DMS 273 treated with DMSO at 0.1 percent for 48 hours (cell line): ENCODE results near the gene OR11A1.
"Not testable (repeated sequence)": the region's sequence is repeated elsewhere in the genome, so short reads cannot be mapped to it uniquely, and the experiment has no call there.

Source experiments
- DNase-seq: peaks from one replicate; lab custom pipeline; 2025; lab: John Stamatoyannopoulos, UW

The OR11A1 gene

DNA sequence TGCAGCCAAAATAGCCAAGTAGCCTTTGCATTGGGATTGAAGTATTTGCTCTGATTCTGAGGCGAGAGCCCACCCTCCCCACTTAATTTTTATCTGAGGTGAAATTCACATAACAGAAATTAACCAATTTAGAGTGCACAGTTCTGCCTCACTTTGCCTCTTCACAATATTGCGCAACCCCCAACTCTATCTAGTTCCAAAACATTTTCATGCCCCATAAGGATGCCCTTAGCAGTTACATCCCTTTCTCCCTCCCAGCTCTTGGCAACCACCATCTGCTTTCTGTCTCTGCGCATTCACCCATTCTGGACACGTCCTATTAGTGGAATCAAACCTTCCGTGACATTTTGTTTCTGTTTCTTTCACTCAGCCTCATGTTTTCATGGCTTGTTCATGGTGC lies 21.9 kb upstream of the OR11A1 start:
- no peak for DNase-seq

DNA sequence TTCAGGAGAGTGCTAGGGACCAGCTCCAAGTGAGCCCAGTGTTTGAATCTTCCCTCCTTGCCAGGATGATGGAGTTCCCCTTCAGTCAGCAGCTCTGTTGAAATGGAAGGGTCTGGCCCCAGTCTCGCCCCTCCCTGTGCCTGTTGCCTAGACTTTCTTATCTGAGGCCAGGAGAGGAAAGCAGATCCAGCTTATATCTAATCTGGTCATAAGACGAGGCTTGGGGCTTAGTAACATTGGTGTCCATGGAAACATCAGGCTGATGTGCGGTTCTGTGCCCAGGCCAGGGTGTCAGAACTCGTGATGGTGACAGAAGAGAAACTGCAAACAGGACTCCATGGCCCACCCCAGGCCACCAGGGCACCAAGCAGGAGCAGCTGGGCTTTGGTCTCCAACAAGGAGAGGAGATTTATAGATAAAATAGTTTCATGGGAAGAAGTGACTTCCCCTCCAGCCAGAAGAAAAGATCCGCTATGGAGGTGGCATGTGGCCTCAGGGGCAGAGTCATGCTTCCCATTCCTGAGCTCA lies 21.1 kb upstream of the OR11A1 start:
- no peak for DNase-seq

DNA sequence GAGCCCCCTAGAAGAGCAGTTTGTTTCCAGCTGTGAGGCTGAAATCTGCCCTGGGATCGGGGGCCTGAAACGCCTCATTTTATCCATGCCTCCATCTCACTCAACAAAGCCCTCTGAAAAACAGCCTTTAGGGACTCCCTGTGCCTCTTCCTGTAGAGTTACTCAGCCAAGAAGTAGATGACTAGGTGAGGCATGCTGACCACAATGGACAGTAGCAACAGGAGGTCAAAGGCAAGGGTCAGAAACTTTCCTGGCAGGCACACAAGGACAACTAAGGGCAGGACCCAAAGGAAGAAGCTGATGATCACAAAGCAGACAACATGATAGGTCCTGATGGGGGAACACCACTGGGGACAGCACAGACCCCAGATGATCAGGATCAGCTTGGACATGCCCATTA lies 18.1 kb upstream of the OR11A1 start:
- DNase-seq, result no peak

DNA sequence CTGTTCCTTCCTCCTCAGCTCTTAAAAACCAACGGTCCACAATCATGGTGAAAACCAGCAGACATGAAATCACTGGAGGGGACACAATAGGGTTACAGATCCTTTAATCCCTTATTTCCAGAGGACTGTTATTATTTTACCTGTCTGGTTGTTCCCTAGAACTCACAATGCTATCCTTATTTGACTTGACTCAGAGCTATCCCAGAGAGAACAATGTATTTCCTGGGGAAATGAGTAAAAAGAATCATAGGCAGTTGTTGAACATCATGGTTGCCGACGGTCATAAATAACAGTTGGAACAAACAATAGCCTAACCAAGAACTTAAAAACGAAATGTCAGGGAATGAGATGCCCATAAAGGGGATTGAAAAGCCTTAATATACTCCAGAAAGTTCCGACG lies 9.4 kb upstream of the OR11A1 start:
- DNase-seq, result no peak

DNA sequence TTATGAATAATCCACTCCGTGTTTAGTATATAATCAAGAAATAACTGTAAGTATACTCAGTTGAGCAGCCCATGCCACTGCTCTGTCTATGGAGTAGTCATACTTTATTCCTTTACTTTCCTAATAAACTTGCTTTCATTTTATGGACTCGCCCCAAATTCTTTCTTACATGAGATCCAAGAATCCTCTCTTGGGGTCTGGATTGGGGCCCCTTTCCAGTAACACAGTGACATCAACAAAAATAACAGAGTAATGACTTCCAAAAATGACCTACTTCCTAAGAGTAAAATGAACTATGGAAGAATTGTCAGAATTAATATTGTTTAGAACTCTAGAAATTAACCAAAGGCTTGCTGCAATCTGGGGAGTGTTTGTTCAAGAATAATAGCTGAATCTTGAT lies 8.9 kb upstream of the OR11A1 start:
- no peak for DNase-seq

DNA sequence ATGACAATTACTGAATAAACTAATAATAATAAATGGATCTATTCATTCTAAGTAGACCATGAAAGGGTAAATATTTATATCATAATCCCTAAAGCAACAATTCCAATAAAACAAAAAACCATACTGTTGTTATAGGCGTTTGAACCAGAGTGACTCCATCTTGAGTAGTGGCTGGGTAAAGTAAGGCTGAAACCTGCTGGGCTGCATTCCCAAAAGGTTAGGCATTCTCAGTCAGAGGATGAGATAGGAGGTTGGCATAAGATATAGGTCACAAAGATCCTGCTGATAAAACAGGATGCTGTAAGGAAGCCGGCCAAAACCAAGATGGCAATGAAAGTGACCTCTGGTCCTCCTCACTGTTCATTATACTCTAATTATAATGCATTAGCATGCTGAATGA lies 8.4 kb upstream of the OR11A1 start:
- DNase-seq, result no peak

DNA sequence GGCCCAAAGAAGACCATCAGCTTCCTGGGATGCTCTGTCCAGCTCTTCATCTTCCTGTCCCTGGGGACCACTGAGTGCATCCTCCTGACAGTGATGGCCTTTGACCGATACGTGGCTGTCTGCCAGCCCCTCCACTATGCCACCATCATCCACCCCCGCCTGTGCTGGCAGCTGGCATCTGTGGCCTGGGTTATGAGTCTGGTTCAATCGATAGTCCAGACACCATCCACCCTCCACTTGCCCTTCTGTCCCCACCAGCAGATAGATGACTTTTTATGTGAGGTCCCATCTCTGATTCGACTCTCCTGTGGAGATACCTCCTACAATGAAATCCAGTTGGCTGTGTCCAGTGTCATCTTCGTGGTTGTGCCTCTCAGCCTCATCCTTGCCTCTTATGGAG lies 5.2 kb upstream of the OR11A1 start:
- no peak for DNase-seq

DNA sequence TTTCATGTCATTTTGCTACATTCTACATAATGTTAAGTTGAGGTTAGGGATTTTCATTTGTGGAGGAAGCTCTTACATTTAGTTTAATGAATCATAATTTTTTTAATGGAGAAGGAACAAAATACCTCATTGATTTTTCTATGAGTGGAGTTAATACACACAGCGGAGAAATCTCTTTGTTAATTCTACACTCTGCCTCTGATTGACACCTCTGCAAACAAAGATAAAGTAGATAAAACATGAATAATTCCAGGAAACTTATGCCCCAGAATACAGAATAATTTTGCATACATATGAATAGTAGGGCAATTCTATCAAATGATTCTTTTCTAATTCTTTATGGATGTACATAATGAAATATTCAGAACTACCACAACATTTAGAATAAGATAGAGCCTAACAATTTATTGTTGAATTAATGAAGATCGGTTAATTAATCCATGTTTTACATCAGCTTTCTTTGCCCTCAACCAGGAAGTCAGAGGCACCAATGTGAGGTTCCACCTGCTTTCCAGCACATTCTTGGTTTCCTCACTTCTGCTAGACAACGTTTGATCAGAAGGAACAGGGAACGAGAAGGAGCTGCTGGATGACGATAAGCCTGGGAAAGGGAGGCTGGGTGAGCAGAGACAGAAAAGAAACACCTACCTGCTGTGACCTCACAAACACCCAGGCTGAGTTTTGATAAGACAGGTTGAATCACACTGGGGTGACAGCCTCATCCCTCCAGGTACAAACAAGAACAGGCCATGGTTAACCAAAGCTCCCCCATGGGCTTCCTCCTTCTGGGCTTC lies 4.3 kb upstream of the OR11A1 start:
- DNase-seq, result no peak

DNA sequence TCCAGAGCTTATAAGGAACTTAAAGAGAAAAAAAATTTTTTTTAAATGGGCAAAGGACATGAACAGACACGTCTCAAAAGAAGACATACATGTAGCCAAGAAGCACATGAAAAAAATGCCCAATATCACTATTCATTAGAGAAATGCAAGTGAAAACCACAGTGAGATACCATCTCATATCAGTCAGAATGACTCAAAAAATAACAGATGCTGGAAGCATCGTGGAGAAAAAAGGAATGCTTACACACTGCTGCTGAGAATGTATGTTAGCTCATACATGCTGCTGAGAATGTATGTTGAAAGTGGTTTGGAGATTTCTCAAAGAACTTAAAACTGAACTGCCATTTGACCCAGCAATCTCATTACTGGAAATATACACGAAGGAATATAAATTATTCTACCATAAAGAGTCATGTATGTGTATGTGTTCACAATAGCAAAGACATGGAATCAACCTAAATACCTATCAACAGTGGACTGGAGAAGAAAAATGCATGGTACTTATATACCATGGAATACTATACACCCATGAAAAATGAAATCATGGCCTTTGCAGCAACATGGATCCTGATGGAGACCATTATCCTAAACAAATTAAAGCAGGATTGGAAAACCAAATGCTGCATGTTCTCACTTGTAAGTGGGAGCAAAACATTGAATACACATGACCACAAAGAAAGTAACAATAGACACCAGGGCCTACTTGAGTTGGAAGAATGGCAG lies 5.2 kb downstream of the OR11A1 start:
- DNase-seq, result no peak

DNA sequence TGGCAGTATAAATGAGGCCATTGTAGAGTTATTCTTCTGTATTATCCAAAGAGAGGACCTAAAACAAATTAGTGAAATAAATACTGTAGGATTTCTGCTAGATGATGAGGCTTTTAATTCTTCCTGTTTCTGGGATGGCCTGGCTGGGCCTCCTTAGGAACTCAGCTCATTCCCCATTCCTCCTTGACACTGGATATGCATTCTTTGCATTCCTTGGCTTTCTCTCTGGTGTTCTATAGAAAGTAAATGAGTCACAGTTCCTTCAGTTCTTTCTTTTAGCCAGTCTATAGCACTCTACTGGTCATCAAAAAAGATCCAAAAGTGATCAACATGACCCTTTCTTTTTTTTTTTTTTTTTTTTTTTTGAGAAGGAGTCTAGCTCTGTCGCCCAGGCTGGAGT lies 9.2 kb downstream of the OR11A1 start:
- no peak for DNase-seq

DNA sequence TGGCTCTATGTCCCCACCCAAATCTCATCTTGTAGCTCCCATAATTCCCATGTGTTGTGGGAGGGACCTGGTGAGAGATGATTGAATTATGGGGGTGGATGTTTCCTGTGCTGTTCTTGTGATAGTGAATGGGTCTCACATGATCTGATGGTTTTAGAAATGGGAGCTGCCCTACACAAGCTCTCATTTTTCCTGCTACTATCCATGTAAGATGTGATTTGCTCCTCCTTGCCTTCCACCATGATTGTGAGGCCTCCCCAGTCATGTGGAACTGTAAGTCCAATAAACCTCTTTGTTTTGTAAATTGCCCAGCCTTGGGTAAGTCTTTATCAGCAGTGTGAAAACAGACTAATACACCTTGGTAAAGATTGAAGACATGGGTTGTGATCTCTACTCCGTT lies 12.8 kb downstream of the OR11A1 start:
- DNase-seq, result not testable (repeated sequence)

DNA sequence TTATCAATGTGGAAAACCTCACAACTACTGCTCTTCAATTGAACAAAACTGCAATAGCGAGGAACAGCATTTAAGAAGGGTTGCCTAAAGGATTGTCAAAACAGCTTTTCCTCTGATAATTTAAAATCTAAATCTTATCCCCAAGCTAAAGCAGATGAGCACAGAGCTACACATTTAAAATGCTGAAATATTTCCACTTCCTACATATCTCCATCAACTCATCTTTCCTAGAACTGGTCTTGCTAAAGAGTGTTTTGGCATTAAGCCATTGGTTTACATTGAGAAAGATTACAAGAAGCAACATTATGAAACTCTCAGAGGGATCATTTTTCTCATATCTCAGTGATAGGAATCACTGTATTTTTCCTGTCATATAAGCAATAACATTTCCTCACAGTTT lies 14.2 kb downstream of the OR11A1 start:
- DNase-seq, result no peak

DNA sequence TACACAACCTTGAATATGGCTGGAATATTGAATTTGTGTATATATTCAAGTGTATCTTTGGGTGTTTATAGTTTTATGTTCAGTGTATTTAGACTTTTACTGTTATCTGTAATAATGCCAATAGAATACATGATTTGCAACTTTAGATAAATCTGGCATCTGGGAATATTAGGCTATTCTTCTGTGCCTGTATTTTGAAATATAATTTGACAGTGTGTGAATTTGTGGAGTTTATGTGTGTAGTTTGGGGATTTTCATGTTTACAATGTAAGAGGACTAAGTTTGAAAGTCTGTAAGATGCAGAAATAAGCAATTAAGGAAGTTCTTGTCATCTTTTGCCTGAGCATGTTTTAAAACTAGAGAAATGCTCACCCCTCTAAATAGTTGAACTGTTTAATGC lies 17.9 kb downstream of the OR11A1 start, which contains the start of gene OR10C1:
Gene OR10C1, plus strand, starts transcription at position 301 of the 400 bp plus-strand sequence. CDS start 710 bp downstream, outside the sequence.
- no peak for DNase-seq

DNA sequence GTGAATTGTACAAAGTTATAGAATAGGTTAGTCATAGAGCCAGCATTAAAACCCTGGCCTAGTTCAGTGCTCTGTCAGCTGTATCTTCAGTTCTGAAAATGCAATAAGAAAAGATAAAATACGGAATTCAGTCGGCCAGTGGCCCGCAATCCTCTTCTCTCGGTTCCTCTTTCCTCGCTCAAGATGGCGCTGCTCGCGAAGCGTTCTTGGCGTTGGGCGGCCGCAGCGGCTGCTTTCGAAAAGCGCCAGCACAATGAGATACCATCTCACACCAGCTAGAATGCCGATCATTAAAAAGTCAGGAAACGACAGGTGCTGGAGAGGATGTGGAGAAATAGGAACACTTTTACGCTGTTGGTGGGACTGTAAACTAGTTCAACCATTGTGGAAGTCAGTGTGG lies 20.1 kb downstream of the OR11A1 start:
- DNase-seq, result not testable (repeated sequence)

DNA sequence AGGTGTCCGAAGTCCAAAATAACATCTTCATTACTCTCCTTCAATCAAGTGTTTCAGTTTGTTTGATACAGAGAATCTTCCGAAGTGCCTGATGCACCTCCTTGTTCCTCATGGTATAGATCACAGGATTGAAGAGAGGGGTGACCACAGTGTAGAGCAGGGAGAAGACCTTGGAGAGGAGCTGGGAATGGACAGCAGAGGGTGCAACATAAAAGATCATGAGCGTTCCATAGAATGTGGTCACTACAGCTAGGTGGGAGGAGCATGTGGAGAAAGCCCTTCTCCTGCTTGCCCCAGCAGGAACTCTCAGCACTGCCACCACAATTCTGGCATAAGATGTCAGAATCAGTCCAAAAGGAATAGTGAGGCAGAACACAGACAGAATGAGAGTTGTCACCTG lies 30.2 kb downstream of the OR11A1 start:
- no peak for DNase-seq

DNA sequence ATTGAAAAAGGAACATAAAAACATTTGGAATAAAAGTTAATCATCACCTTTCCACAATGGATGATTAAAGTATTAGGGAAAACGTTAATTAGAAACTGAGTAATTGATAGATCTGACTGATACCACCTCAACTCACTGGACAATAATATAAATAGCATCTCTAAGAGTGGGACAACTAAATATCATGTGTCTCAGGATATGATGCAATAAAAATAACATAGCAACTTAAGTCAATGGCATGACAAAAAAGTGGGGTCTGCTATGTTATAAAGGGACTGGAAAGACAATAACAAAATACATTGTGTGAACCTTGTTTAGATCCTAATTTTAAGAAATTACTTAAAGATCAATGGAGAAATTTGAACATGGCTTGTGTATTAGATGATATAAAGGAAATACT lies 31.8 kb downstream of the OR11A1 start:
- DNase-seq, result no peak

DNA sequence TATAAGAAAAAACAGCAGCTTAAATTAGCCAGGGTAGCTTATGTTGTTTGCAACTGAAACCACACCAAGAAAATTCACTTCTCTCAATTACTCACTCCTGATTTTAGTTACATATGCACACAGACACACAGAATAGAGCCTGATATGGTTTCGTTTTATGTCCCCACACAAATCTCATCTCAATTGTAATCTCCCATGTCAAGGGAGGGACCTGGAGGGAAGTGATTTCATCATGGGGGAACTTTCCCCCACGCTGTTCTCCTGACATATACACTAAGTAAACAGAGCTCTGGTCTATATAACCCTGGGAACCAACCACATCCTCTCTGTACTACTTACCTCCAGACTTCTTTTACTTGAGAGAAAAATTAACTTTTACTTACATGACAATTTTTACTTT lies 32.3 kb downstream of the OR11A1 start:
- no peak for DNase-seq

DNA sequence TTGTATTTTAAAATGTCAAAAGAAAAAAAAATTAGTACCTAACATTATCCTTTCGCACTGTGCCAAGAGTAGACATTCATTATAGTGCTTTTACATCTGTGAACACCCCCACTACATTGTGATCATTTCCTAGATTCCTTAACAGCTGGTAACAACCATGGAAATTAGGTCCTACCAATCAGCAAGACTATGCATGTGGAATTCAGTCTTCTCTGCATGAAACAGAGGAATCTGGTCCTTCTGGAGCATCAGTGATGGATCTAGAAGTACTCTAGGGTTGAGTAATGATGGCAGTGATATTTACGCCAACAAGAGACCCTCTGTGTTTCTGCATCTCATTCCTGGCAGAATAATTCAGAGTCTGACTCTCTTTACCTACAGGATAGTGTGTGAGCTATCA lies 32.7 kb downstream of the OR11A1 start:
- DNase-seq, result no peak

DNA sequence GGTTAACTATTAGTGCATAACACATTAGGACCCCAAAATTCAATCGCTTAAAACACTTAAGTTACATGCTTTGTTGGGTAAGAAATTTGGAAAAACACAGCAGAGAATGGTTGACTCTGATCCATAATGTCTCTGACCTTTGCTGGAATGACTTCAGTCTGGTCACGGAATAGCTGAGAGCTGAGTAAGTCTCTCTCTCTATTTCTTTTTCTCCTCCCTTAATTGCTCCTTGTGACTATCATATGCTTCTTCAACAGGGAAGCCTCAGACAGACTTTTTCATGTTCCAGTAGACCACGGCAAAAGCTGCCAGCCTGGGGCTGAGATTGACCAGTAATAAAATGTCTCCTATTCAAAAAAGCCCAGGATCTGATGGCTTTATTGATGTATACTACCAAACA lies 37.4 kb downstream of the OR11A1 start:
- no peak for DNase-seq

DNA sequence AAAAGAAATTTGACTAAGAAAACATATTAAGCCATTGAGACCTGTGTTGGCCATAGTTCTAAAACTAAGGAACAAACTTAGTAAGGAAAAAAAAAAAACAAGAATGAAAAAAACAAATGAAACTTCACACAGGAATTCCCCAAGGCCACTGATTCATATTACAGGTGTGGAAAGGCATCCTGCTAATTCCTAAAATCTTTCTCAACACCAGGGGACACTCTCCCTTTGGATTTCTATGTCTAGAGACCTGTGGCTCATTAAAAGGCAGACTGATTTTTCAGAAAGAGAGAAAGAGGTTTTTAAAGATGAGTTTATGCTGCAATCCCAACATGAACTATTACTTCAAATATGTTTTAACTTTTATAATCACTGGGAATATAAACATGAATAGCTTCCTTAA lies 42.3 kb downstream of the OR11A1 start, which contains the start of gene OR12D1:
Gene OR12D1, plus strand, starts transcription at position 341 of the 400 bp plus-strand sequence.
- DNase-seq, result no peak

DNA sequence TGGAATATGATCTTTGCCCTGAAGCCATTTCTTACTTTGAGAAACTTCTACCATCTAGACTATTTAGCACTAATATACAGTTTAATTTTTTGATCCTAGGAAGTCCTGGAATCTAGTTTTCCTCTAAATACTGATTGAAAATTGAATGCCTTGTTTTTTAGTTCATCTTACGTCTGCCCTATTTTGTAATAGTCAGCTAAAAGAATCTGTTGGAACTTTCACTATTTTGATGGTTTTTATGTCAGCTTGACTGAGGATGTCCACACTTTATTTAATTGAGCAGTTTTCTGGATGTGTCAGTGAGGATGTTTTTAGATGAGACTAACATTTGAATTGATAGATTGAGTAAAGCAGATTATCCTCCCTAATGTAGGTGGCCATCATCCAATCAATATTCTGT lies 53.1 kb downstream of the OR11A1 start:
- no peak for DNase-seq

DNA sequence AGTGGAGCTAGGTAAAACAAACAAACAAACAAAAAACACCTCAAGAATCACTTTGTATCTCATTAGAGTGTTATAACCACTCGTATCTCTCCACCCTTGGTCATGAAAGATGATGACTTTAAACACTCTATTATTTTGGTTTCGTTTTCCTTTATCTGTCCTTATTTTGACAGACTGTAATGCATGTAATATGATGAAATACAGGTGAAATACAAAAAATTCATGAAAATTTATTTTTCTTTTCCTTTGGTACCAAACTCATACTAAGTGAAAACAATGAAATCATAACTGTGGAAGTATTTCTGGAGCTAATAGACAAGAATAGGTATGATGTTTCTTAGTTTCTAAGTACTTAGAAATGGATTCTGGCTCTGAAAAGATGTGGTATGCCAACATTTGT lies 57.3 kb downstream of the OR11A1 start:
- no peak for DNase-seq

DNA sequence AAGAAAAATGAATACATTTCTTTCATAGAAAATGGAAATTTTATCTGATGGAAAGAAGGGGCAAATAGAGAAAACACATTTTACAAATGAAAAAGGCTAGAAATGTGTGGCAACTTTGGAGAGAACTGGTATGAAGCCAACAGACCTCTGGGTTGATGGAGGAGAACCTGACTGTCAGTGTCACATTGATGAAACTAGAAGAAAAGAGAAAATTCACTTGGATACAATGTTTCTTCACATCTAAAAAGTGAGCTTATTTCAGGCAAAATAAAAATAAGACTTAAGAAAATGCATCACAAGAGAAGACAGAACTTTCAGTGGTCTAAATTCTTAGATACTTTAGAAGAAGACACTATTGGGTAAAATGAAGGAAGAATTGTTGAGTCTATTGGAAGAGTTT lies 61.5 kb downstream of the OR11A1 start, which contains the start of gene OR12D2:
Gene OR12D2, plus strand, starts transcription at position 301 of the 400 bp plus-strand sequence. CDS start 1,069 bp downstream, outside the sequence.
- no peak for DNase-seq
